HepG2 (cell line): ENCODE data around the gene CPNE2. TPM values are rescaled to one million over a fixed set of nuclear protein-coding genes. Genes with fewer than 3 reads are reported as not detected.
"Not testable (repeated sequence)": the region's sequence is repeated elsewhere in the genome, so short reads cannot be mapped to it uniquely, and the experiment has no call there.

ENCODE experiments used
- ATAC-seq: fragments of 200-7000 bp; cut with Tn5 transposase; 3 replicates; pipeline ENCODE4 v1.9.1; 2020; ENCODE audit warnings: mild to moderate bottlenecking, moderate library complexity
- BruUV-seq: library from RNA; stranded (reverse); fragments of 400-500 nt; replicated peaks from 2 replicates; lab custom pipeline; 2021; lab: Mats Ljungman, UMichigan
- CTCF ChIA-PET: fragments of 300-600 bp; formaldehyde crosslinking; extraction: SDS; loops from one replicate; lab custom pipeline; 2021; ENCODE audit warnings: low total read pairs, inconsistent platforms, low intra/inter-chr PET ratio; lab: Yijun Ruan, JAX
- POLR2A ChIA-PET: fragments of 350-600 bp; sonication (Branson Sonifier 250); formaldehyde crosslinking; loops from one replicate; lab custom pipeline; 2020; ENCODE audit warnings: antibody characterized with exemption, inconsistent platforms; lab: Yijun Ruan, JAX
- DNase-seq: peaks from one replicate; pipeline ENCODE4 v3.0.0-alpha.2; 2015; ENCODE audit warnings: low spot score
- FAIRE-seq: peaks from 3 replicates; lab custom pipeline; 2011; peaks lifted over from hg19 to GRCh38; lab: Jason Lieb, UNC
- H2AFZ ChIP-seq: one replicate; pipeline ENCODE4 v1.6.1; 2011; ENCODE audit warnings: low read length, inconsistent platforms
- H3K27ac ChIP-seq: fragments of 300-600 bp; 3 replicates; pipeline ENCODE4 v1.8.0; 2011; ENCODE audit warnings: mixed run types, mild to moderate bottlenecking, mixed read lengths, low read length, inconsistent platforms; ENCODE audit not compliant: insufficient read depth; ENCODE audit errors: extremely low read length
- H3K27me3 ChIP-seq, 2 experiments: fragments of 200-600 bp in 1 of 2; 2 replicates in 1 of 2; 3 replicates in 1 of 2; pipeline versions ENCODE4 v1.6.0 to v1.8.0; 2011; ENCODE audit warnings: low read length in 2 of 2, mild to moderate bottlenecking in 2 of 2, moderate library complexity in 2 of 2, inconsistent platforms in 1 of 2; ENCODE audit not compliant: insufficient read depth in 2 of 2, control insufficient read depth in 1 of 2
- H3K36me3 ChIP-seq, 2 experiments: fragments of 200-600 bp in 1 of 2; replicated peaks in 1 of 2; 2 replicates in 1 of 2; 3 replicates in 1 of 2; pipeline versions ENCODE4 v1.5.1 to v1.8.0; 2011; ENCODE audit warnings: low read length in 2 of 2, inconsistent platforms in 1 of 2; ENCODE audit not compliant: insufficient read depth in 2 of 2, control insufficient read depth in 1 of 2
- H3K4me1 ChIP-seq: 2 replicates; pipeline ENCODE4 v1.5.1; 2012; ENCODE audit warnings: low read length, inconsistent platforms; ENCODE audit not compliant: insufficient read depth
- H3K4me2 ChIP-seq: 2 replicates; pipeline ENCODE4 v1.6.0; 2011; ENCODE audit warnings: low read depth, low read length, inconsistent platforms
- H3K4me3 ChIP-seq, 3 experiments: fragments of 200-600 bp in 1 of 3; sonication (generic), shearing (Covaris generic) in 1 of 3; replicated peaks in 1 of 3; 2 replicates each; pipeline ENCODE4 v1.5.1; 2011 to 2016; ENCODE audit warnings: low read length in 3 of 3, inconsistent platforms in 2 of 3, low read depth in 2 of 3, mild to moderate bottlenecking in 2 of 3, control low read depth in 1 of 3, mixed read lengths in 1 of 3; ENCODE audit not compliant: insufficient read depth in 1 of 3
- H3K79me2 ChIP-seq: one replicate; pipeline ENCODE4 v1.6.1; 2011; ENCODE audit warnings: low read length, inconsistent platforms; ENCODE audit not compliant: insufficient read depth
- H3K9ac ChIP-seq: 2 replicates; pipeline ENCODE4 v1.6.0; 2011; ENCODE audit warnings: mild to moderate bottlenecking, low read depth, low read length, inconsistent platforms; ENCODE audit not compliant: insufficient read depth
- H3K9me3 ChIP-seq: 2 replicates; pipeline ENCODE4 v1.5.1; 2012; ENCODE audit warnings: mild to moderate bottlenecking, low read length
- H4K20me1 ChIP-seq: 2 replicates; pipeline ENCODE4 v1.6.0; 2011; ENCODE audit warnings: inconsistent platforms, mild to moderate bottlenecking, low read length, moderate library complexity; ENCODE audit not compliant: insufficient read depth
- AKAP8 ChIP-seq: sonication (generic); formaldehyde crosslinking; IDR thresholded peaks from 2 replicates; pipeline ENCODE4 v1.5.1; 2020; ENCODE audit warnings: mild to moderate bottlenecking, missing genetic modification reagents
- ASH2L ChIP-seq: fragments of 300-600, 200-600 bp; sonication (generic); IDR thresholded peaks from 2 replicates; pipeline ENCODE4 v1.7.0; 2017; ENCODE audit warnings: low read depth, mild to moderate bottlenecking, moderate library complexity, mixed read lengths, low read length; ENCODE audit not compliant: insufficient read length
- HDAC2 ChIP-seq: sonication (generic); formaldehyde crosslinking; IDR thresholded peaks from 2 replicates; pipeline ENCODE4 v1.4.0; 2020; ENCODE audit warnings: missing genetic modification reagents
- HMGXB4 ChIP-seq, 2 experiments: sonication (generic) in 1 of 2; formaldehyde crosslinking in 1 of 2; IDR thresholded peaks; 2 replicates each; pipeline versions ENCODE4 v1.4.0 to v1.6.1; 2018 to 2020; ENCODE audit warnings: missing genetic modification reagents in 2 of 2, borderline replicate concordance in 1 of 2, low read depth in 1 of 2, mild to moderate bottlenecking in 1 of 2, missing biosample characterization in 1 of 2
- NONO ChIP-seq, 2 experiments: fragments of 450-650 bp in 1 of 2; sonication (generic) in 1 of 2; formaldehyde crosslinking in 1 of 2; IDR thresholded peaks in 1 of 2; conservative IDR thresholded peaks in 1 of 2; 2 replicates each; pipeline versions ENCODE4 v1.6.1 to v1.8.0; 2017 to 2022; ENCODE audit warnings: mild to moderate bottlenecking in 1 of 2, missing genetic modification reagents in 1 of 2, moderate library complexity in 1 of 2
- PHF21A ChIP-seq: sonication (generic); formaldehyde crosslinking; IDR thresholded peaks from 2 replicates; pipeline ENCODE4 v1.5.0; 2020; ENCODE audit warnings: mild to moderate bottlenecking, missing genetic modification reagents
- ZNF503 ChIP-seq: sonication (generic); formaldehyde crosslinking; IDR thresholded peaks from 2 replicates; pipeline ENCODE4 v1.4.0; 2020; ENCODE audit warnings: missing genetic modification reagents
- ZSCAN29 ChIP-seq: sonication (generic); formaldehyde crosslinking; conservative IDR thresholded peaks from 2 replicates; pipeline ENCODE4 v1.4.0; 2020; ENCODE audit warnings: mild to moderate bottlenecking, missing genetic modification reagents
- WGBS: methylation state at CpG from one replicate; pipeline ENCODE4 v1.1.6; 2017; ENCODE audit warnings: low lambda C conversion rate; 5-methylcytosine and 5-hydroxymethylcytosine counted together
- in situ Hi-C: cut with HindIII; loops from 2 replicates; pipeline ENCODE4 v1.10.0; 2017; ENCODE audit warnings: low pct_unique_long_range_greater_than_20kb; ENCODE audit not compliant: extremely low pct_ligation_motif_present
- intact Hi-C: fragments of 100-400 bp; cut with micrococcal nuclease; formaldehyde crosslinking; loops from one replicate; pipeline ENCODE4 v1.10.0; 2022; ENCODE audit not compliant: unreplicated experiment
- polyA plus RNA-seq, 8 experiments: library from polyadenylated mRNA; depleted of rRNA in 3 of 8; stranded (reverse) in 7 of 8; unstranded in 1 of 8; fragments of >200 nt; fragmentation: Illumina TruSeq in 4 of 8; extraction: Trizol in 4 of 8; gene quantifications; 2 replicates each; pipeline versions ENCODE4 v1.2.1 to v1.2.3, GENCODE V29; 2011 to 2016; ENCODE audit warnings: low read depth in 4 of 8, missing spikeins in 1 of 8, mixed read lengths in 1 of 8; ENCODE audit not compliant: insufficient read depth in 1 of 8
- total RNA-seq, 5 experiments: library from RNA; depleted of rRNA; stranded (reverse); fragments of >200 nt; fragmentation: Illumina TruSeq; extraction: Trizol; gene quantifications; 2 replicates each; pipeline ENCODE4 v1.2.3, GENCODE V29; 2016; ENCODE audit warnings: low read depth in 1 of 5
- TF ChIP-seq, protein P1 (sequence below), 2 experiments: fragments of 450-650 bp in 1 of 2; sonication (generic) in 1 of 2; formaldehyde crosslinking; IDR thresholded peaks; 2 replicates each; pipeline versions ENCODE4 v1.5.0 to v1.8.0; 2020 to 2022; ENCODE audit warnings: mild to moderate bottlenecking in 1 of 2, missing genetic modification reagents in 1 of 2
- TF ChIP-seq, protein P2 (sequence below): conservative IDR thresholded peaks from 2 replicates; pipeline ENCODE4 v1.6.1; 2018; ENCODE audit warnings: missing genetic modification reagents

CPNE2 gene
- total and polyA plus RNA-seq, 2 of the 13 experiments (the other 11 are each of a cell fraction or from before 2014, with no cell fraction given), result 10.6 to 23.3 TPM

DNA sequence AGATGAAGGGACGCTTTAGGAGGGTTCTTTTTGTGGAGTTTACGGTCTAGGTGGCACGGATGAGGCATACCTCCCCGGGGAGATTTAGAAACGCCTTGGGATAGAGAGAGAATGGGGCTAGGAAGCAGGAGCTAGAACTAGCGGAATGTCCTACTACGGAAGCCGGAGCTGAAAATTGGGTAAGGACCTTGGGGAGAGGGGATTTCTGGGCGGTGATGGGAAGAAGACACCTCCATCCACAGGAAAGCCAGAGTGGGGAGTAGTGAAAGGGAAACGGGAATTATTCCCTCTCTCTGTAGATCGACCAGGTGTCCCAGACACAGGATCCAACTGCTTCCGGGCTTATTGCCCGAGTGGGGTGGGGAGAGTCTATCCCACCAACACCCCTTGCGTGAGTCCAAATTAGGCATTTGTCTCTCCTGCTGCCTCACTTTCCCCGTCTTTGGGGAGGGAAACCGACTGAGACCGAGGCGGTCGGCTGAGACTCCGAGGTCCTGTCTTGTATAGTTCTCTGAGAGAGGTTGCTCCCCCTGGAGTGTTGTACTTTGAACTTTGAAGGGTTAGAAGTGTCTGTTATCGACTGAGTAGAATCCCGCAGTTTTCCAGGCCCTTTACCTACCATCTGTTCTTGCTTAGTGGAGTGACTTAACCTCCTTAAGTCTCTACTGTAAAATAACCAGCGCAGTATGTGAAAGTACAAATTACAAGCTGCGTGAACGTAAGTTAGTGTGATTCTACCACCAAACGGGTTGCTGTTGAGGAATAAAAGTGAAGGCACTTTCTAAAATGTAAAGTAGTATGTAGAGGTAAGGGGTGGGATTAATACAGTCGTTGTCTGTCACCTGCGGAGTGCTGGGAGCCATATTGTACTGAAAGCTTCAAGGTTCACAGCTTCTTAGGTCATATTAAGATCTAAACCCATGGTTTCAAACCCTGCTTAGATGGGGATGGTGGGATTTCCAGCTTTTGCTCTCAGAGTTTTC lies 94.8 kb downstream of the CPNE2 start (continued):
- TF ChIP-seq, protein P1, sequence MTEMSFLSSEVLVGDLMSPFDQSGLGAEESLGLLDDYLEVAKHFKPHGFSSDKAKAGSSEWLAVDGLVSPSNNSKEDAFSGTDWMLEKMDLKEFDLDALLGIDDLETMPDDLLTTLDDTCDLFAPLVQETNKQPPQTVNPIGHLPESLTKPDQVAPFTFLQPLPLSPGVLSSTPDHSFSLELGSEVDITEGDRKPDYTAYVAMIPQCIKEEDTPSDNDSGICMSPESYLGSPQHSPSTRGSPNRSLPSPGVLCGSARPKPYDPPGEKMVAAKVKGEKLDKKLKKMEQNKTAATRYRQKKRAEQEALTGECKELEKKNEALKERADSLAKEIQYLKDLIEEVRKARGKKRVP (CRISPR knock-in tag; IDR thresholded peaks at IDR 0.05), result no peak
- TF ChIP-seq AKAP8 (CRISPR knock-in tag) (no peak), ASH2L (peak; percentile 33), ZSCAN29 (CRISPR knock-in tag) (0 out of 2 replicates have a peak, but pooled peaks have one; percentile 5)
- TF ChIP-seq, protein P2, sequence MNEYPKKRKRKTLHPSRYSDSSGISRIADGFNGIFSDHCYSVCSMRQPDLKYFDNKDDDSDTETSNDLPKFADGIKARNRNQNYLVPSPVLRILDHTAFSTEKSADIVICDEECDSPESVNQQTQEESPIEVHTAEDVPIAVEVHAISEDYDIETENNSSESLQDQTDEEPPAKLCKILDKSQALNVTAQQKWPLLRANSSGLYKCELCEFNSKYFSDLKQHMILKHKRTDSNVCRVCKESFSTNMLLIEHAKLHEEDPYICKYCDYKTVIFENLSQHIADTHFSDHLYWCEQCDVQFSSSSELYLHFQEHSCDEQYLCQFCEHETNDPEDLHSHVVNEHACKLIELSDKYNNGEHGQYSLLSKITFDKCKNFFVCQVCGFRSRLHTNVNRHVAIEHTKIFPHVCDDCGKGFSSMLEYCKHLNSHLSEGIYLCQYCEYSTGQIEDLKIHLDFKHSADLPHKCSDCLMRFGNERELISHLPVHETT (CRISPR knock-in tag), result peak; percentile 27; the same call in 1 of the 2 replicates

- ATAC-seq; H3K36me3 ChIP-seq; H2AFZ ChIP-seq; CTCF ChIA-PET; BruUV-seq; H3K9me3 ChIP-seq; H3K27me3 ChIP-seq; TF ChIP-seq NONO (IDR thresholded peaks at IDR 0.05): not testable (repeated sequence)
- WGBS, result under 1% methylated on average over 18 of the region's 18 CpGs
- H3K27ac ChIP-seq, result peak overlapping the region; percentile 82
- peak overlapping the region; percentile 88 to 99 (median 94) for H3K4me3 ChIP-seq
- FAIRE-seq, result peak; percentile 64
- H3K4me2 ChIP-seq, result peak overlapping the region; percentile 76
- peaks cover 64% of the 10 kb centered on the region for H3K4me1 ChIP-seq
- H4K20me1 ChIP-seq, result peaks cover 23% of the 10 kb centered on the region
- peaks cover 93% of the 10 kb centered on the region for H3K79me2 ChIP-seq
- in situ Hi-C loops, result loop anchor here (5.0 kb wide), 1 partner anchor 94 kb away; the partner anchor contains the start of gene PLLP
- peak overlapping the region; percentile 93 for H3K9ac ChIP-seq
- intact Hi-C loops, result loop anchor here (1.0 to 5.0 kb wide), 3 partner anchors 54 to 109 kb away; partner anchors contain the start of gene PLLP
- POLR2A ChIA-PET, result interaction anchor here (0.6 to 3.4 kb wide), 5 partner anchors 8 to 92 kb away, joined by 3 to 23 read pairs (median 6); no protein-coding TSS in a partner anchor
- DNase-seq, result peak; percentile 71
- 0 out of 4 replicates have a peak, but pooled peaks of 1 of the 2 experiments have one; percentile 16 for TF ChIP-seq HMGXB4 (CRISPR knock-in tag; IDR thresholded peaks at IDR 0.05; ENCODE audit: borderline replicate concordance in 1 of 2, low read depth in 1 of 2)
- TF ChIP-seq NONO (CRISPR knock-in tag; conservative IDR thresholded peaks at IDR 0.05), result peak; percentile 50; the same call in 1 of the 2 replicates
- peak; percentile 25; the same call in 1 of the 2 replicates for TF ChIP-seq PHF21A (CRISPR knock-in tag)
- TF ChIP-seq ZNF503 (CRISPR knock-in tag), result 0 out of 2 replicates have a peak, but pooled peaks have one; percentile 45
- 0 out of 2 replicates have a peak, but pooled peaks have one; percentile 20 for TF ChIP-seq HDAC2
These were observed 95.7 kb downstream of the CPNE2 start for GRCh38 chr16:57187902-57188710.
